BLaER1 (cell line): ENCODE data around the gene PPARGC1A.

ENCODE experiments used
- H3K27ac ChIP-seq: shearing (Covaris generic); formaldehyde crosslinking; 2 replicates; pipeline ENCODE4 v1.8.1; 2022
- H3K27me3 ChIP-seq: shearing (Covaris generic); formaldehyde crosslinking; 2 replicates; pipeline ENCODE4 v1.8.1; 2022
- H3K36me3 ChIP-seq: shearing (Covaris generic); formaldehyde crosslinking; 2 replicates; pipeline ENCODE4 v1.8.1; 2022
- H3K4me1 ChIP-seq: shearing (Covaris generic); formaldehyde crosslinking; 2 replicates; pipeline ENCODE4 v1.8.1; 2022
- H3K4me2 ChIP-seq: shearing (Covaris generic); formaldehyde crosslinking; 2 replicates; pipeline ENCODE4 v1.8.1; 2022
- H3K4me3 ChIP-seq: shearing (Covaris generic); formaldehyde crosslinking; 2 replicates; pipeline ENCODE4 v1.8.1; 2022
- H3K9ac ChIP-seq: shearing (Covaris generic); formaldehyde crosslinking; 2 replicates; pipeline ENCODE4 v1.8.1; 2022
- H3K9me3 ChIP-seq: shearing (Covaris generic); formaldehyde crosslinking; 2 replicates; pipeline ENCODE4 v1.8.1; 2022
- H4K20me1 ChIP-seq: shearing (Covaris generic); formaldehyde crosslinking; 2 replicates; pipeline ENCODE4 v1.8.1; 2022
- Cebpa-rat ChIP-seq: shearing (Covaris generic); IDR thresholded peaks from 2 replicates; pipeline ENCODE4 v1.8.1; 2022

The PPARGC1A gene

DNA sequence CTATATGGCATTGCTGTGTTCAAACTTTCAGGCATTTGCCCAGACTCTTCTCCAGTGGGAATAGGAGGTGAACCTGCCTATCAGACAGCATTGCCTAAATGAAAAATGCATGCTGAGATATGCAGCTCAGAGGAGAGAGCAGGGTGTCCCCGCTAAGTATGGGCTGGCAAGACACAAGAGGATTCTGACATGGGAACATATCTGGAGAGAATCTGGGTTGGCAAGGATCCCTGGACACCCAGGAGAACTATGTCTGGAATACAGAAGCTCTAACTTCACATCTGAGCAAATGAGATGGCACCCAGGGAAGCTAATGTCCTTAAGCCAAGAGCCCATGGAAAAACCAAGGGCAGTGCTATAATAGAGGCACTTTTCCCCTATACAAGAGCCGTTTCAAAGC is 18.4 kb downstream of the PPARGC1A start:
- Histone ChIP-seq H3K4me2 (no peak overlapping the region), H3K9ac (no peak overlapping the region), H3K27ac (no peak overlapping the region), H3K9me3 (no peaks in the 10 kb centered on the region), H3K4me1 (no peaks in the 10 kb centered on the region), H4K20me1 (no peaks in the 10 kb centered on the region), H3K36me3 (no peaks in the 10 kb centered on the region), H3K27me3 (no peaks in the 10 kb centered on the region), H3K4me3 (no peak overlapping the region)
- TF ChIP-seq Cebpa-rat = no peak

DNA sequence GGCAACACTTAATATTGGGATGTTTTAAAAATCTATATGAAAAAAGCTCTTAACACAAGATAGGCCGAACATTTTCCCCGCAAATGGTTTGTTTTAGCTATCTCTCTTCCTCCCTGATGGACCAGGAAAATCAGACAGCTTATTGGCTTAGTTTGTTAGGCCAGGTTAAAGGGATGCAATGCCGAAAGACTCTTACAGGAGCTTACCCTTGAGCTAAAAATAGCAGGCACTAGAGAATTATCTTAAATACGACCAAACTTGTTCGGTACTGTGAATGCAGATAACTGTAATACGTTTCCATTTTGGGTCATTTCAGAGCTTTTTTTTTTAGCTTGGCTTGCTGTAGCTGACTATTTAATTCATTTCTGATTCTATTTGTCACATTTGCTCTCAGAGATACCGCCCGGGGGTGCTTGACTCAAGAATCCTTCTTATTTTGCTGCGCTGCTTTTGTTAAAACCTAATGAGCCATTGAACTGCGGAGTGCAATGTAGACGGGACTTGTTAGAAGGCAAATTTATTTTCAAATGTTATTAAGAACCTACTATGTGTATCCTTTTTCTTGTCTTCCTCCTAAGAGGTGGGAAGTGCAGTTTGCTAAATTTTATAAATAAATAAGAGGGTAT is 23.3 kb downstream of the PPARGC1A start:
- H3K36me3 ChIP-seq = no peaks in the 10 kb centered on the region
- no peak overlapping the region for H3K4me3 ChIP-seq
- no peak for TF ChIP-seq Cebpa-rat
- no peaks in the 10 kb centered on the region for H4K20me1 ChIP-seq
- H3K4me2 ChIP-seq = no peak overlapping the region
- no peak overlapping the region for H3K27ac ChIP-seq
- H3K4me1 ChIP-seq = no peaks in the 10 kb centered on the region
- no peaks in the 10 kb centered on the region for H3K9me3 ChIP-seq
- H3K27me3 ChIP-seq = no peaks in the 10 kb centered on the region
- no peak overlapping the region for H3K9ac ChIP-seq

DNA sequence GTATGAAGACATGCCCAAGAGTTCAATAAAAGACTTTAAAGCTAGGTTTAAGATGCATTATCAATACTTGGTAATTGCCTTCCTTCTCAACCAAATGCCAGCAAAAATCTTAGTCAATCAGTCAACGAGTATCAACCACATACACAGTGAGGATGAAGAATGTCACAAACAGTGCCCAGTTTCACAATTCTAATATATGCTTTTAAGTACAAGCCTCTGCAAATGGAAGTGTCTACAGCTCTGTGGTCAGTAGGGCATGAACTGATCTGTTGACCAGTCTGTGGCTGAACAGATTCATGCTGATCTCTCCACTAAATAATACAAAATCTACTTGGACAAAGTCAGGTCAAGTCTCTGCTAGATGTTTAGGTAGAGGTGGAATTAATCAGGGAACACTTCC is 27.9 kb downstream of the PPARGC1A start:
- TF ChIP-seq Cebpa-rat = no peak
- Histone ChIP-seq H3K27me3 (no peaks in the 10 kb centered on the region), H3K4me3 (no peak overlapping the region), H3K4me2 (no peak overlapping the region), H3K9ac (no peak overlapping the region), H3K4me1 (no peaks in the 10 kb centered on the region), H3K36me3 (no peaks in the 10 kb centered on the region), H3K9me3 (no peaks in the 10 kb centered on the region), H4K20me1 (no peaks in the 10 kb centered on the region), H3K27ac (no peak overlapping the region)

DNA sequence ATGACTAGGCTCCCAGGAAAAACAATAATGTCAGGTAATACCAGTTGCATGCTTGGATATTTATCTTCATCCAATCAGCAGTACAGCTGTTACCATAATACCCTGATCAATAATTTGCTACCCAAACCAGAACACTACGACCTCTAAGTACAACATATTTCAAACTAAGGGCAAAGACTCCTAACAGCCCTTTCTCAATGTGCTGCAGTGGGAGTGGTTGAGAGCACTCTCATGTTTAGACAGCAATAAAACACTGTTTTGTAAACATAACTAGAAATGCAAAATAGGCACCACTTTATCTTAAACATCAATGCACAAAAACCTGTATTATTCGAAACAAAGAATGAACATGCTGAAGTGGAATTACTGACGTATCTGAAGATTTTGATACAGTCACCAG is 28.9 kb downstream of the PPARGC1A start:
- TF ChIP-seq Cebpa-rat = no peak
- no peak overlapping the region for H3K27ac ChIP-seq

DNA sequence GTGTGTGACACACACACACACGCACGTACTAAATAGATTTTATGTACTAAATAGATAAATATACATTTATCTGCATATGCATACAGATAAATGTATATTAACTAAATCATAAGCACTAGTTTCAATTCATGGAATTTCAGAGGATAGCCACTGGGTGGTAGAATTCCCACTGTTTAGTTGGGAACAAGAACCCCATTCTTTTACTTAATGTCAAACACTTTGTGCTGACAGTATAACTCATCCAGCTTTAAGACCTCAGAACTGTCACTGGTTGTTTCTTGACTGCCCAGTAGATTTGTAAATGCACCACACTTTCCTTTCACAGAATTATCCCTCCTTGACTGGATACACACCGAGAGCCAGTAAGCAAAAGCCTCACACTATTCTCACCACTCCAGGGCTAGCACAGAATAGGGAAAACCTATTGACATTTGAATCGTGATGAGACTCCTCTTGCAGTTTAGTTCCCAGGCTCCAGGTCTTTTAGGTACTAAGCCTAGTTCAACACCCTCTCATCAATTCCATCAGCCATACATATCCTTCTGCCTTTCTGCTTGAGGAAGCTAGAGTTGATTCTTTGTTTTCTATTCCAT is 32.4 kb downstream of the PPARGC1A start:
- Histone ChIP-seq H3K9me3 (no peaks in the 10 kb centered on the region), H3K4me1 (no peaks in the 10 kb centered on the region), H3K4me2 (no peak overlapping the region), H3K27me3 (no peaks in the 10 kb centered on the region), H3K27ac (no peak overlapping the region), H4K20me1 (no peaks in the 10 kb centered on the region), H3K9ac (no peak overlapping the region), H3K36me3 (no peaks in the 10 kb centered on the region), H3K4me3 (no peak overlapping the region)
- TF ChIP-seq Cebpa-rat = no peak

More for the DNA sequence above, 28.9 kb downstream of the PPARGC1A start:
- Histone ChIP-seq H3K9me3 (no peaks in the 10 kb centered on the region), H3K4me3 (no peak overlapping the region), H3K27me3 (no peaks in the 10 kb centered on the region), H4K20me1 (no peaks in the 10 kb centered on the region), H3K36me3 (no peaks in the 10 kb centered on the region), H3K9ac (no peak overlapping the region), H3K4me2 (no peak overlapping the region), H3K4me1 (no peaks in the 10 kb centered on the region)

DNA sequence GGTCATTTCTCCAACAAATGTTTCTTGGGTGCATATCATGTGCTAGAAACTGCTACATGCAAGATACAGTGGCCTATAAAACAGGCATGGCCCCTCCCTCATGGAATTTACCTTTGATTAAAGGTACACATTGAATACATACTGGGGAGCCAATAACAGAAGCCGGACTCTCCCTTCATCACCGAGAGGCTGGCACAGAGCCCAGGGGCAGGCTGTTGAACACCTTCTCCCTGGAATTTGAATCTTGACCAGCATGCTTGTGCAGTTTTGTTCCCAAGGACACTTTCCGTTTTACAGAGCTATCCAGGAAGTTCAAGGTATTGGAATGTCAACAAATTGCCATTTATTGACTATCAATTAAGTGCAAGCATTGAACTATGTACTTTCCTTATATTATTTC is 33.2 kb downstream of the PPARGC1A start:
- no peaks in the 10 kb centered on the region for H3K36me3 ChIP-seq
- TF ChIP-seq Cebpa-rat = no peak
- no peak overlapping the region for H3K9ac ChIP-seq
- H3K4me2 ChIP-seq = no peak overlapping the region
- H3K27me3 ChIP-seq = no peaks in the 10 kb centered on the region
- no peaks in the 10 kb centered on the region for H3K9me3 ChIP-seq
- H3K27ac ChIP-seq = no peak overlapping the region
- H3K4me1 ChIP-seq = no peaks in the 10 kb centered on the region
- H4K20me1 ChIP-seq = no peaks in the 10 kb centered on the region
- H3K4me3 ChIP-seq = no peak overlapping the region

DNA sequence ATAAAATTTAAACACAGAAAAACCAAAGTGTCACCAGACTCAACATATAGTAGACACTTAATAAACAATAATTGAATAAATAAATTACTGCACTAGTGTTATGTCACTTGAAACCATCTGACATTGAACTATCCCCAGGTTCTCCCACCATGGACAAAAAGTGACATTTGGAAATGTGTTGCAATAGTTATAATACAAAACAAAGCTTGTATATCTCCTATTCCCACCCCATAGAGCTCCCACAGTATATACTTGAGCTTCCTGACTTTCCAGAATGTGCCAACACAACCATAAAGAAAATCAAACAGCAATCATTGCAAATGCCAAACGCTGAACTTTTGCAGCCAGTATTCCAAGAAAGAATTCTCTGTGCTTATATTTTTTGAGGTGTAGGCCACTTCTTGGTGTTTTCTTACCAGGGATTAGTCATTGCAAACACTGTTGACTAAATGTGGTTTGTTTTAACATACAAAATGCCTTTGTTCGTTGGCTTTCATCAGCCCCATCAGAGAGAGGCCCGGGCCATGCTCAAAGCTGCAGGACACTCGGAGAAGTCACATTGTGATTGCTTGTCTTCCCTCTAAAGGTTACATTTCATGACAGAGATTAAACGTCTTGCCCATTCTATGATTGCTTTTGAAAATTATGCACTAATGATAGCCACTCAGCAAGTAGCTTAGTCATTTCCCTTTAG is 33.8 kb downstream of the PPARGC1A start:
- Histone ChIP-seq H3K9me3 (no peaks in the 10 kb centered on the region), H3K4me1 (no peaks in the 10 kb centered on the region), H3K27ac (no peak overlapping the region), H3K36me3 (no peaks in the 10 kb centered on the region), H4K20me1 (no peaks in the 10 kb centered on the region), H3K4me2 (no peak overlapping the region), H3K9ac (no peak overlapping the region), H3K4me3 (no peak overlapping the region), H3K27me3 (no peaks in the 10 kb centered on the region)
- TF ChIP-seq Cebpa-rat = no peak

DNA sequence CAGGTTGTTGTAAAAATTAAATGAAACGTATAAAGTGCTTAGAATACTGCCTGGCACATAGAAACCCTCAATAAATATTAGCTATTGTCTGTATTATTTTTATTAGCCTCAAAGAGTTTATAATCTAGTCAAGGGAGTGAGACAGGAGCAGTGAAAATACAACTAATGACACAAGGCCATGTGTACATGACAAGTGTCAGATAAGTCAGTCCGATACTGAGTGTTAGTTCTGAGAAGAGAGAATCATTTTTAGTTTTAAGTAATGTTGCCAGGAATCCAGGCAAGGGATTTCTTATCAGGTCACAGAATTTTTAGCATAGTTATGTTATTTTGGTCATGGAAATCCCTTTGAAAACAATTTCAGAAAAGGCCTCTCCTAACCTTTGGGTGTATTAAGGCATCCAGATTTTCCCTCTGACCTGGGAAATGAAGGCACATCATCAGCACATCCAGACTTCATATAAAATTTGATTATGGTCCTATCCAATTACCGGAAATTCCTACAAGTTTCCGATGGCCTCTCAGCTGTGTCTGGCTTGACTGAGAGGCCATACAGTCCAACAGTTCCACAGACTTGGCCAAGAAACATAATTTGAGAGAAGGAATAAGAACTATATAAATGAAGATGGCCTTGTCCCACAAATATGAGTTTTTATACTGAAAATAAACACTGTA is 35.7 kb downstream of the PPARGC1A start:
- no peak overlapping the region for H3K4me3 ChIP-seq
- no peaks in the 10 kb centered on the region for H3K9me3 ChIP-seq
- no peaks in the 10 kb centered on the region for H3K4me1 ChIP-seq
- no peak overlapping the region for H3K9ac ChIP-seq
- H3K27me3 ChIP-seq = no peaks in the 10 kb centered on the region
- no peak overlapping the region for H3K27ac ChIP-seq
- H3K36me3 ChIP-seq = no peaks in the 10 kb centered on the region
- H3K4me2 ChIP-seq = no peak overlapping the region
- TF ChIP-seq Cebpa-rat = no peak
- no peaks in the 10 kb centered on the region for H4K20me1 ChIP-seq

DNA sequence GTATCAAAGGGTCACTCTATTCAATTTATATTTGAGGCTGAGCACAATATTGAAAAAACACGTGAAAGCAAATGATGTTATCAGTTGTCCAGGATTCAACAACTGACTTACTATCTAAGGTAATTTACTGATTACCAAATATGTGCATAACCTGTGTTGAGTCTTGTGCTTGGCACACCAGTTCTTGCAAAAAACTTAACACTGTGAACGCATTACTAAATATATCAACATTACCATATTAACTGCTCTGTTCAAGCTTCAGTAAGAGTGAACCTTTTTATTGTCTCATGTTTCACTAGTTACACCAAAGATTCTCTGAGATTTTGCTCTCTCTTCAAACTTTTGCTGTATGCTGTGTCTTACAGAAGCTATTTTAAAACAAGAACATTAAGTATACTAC is 38.4 kb downstream of the PPARGC1A start:
- no peaks in the 10 kb centered on the region for H3K36me3 ChIP-seq
- H3K27ac ChIP-seq = no peak overlapping the region
- TF ChIP-seq Cebpa-rat = no peak
- no peaks in the 10 kb centered on the region for H3K4me1 ChIP-seq
- H4K20me1 ChIP-seq = no peaks in the 10 kb centered on the region
- no peak overlapping the region for H3K4me2 ChIP-seq
- no peaks in the 10 kb centered on the region for H3K27me3 ChIP-seq
- no peak overlapping the region for H3K4me3 ChIP-seq
- H3K9ac ChIP-seq = no peak overlapping the region
- no peaks in the 10 kb centered on the region for H3K9me3 ChIP-seq

DNA sequence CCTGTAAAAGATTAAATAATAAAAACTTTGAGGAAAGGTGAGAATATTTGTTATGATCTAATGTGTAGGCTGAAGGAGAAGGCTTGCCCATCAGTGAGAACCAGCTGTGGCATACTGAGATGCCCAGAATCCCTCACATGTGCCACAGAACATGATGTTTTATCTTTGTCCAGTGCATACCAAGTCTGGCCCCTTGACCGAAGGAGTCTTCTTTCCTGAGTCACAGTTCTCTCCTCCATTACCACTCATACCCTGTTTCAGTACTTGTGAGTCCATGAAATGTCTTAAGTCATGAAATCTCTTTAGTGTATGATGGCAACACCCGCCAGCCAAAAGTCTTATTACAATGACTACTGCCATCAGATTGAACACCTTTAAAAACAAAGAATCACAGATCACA is 42.7 kb downstream of the PPARGC1A start:
- Histone ChIP-seq H3K27me3 (no peaks in the 10 kb centered on the region), H3K4me2 (no peak overlapping the region), H3K4me3 (no peak overlapping the region), H3K4me1 (no peaks in the 10 kb centered on the region), H3K27ac (no peak overlapping the region), H4K20me1 (no peaks in the 10 kb centered on the region), H3K9ac (no peak overlapping the region), H3K9me3 (no peaks in the 10 kb centered on the region), H3K36me3 (no peaks in the 10 kb centered on the region)
- no peak for TF ChIP-seq Cebpa-rat
